Measurements from ENCODE around the gene C19orf12.

Gene C19orf12

DNA sequence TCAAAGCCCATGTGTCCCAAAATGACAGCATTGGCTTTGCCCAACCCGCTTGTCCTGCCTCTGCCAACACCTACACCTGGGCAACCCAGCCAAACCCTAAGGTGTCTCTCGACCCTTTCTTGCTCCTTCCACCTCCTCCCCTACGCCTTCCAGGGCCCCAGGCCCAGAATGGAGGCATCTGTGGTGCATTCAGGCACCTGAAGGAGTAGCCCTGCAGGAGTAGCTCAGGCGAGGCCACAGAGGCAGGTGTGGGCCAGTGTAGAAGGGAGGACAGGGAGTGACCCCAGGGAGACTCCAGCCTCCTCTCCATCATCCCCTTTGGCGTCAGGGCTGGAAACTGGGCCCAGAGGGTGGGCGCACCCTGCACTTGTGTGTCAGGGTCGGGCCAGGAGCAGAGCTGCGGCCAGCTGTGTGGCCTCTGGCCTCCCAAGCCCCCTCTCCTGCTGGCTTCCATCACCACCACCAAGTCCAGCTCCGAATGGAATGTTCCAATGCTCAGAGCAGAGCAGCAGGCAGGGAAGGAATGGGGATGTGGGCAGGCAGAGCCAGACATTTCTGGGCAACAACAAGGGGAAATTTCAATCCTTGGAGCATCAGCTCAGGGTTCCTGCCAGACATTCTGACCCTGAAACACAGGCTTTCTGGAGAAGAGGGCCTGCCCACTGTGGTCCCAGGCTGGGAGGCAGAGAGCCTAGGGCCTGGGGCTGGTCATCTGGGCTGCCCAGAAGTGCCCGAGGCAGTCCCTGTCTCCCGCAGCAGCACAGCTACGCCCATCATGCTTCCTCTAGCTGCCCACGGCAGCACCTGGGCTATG is 33.4 kb downstream of the C19orf12 start:
- no peak for TF ChIP-seq EZH2phosphoT487 (conservative IDR thresholded peaks at IDR 0.05; ENCODE audit: low read length)
- no peak for TF ChIP-seq CTCF (IDR thresholded peaks at IDR 0.05; ENCODE audit: insufficient read depth, low read length, poor library complexity, severe bottlenecking)
- Histone ChIP-seq H3F3A (ENCODE audit: insufficient read depth) (no peaks in the 10 kb centered on the region), H3K79me2 (ENCODE audit: insufficient read depth, low read length) (no peaks in the 10 kb centered on the region)

DNA sequence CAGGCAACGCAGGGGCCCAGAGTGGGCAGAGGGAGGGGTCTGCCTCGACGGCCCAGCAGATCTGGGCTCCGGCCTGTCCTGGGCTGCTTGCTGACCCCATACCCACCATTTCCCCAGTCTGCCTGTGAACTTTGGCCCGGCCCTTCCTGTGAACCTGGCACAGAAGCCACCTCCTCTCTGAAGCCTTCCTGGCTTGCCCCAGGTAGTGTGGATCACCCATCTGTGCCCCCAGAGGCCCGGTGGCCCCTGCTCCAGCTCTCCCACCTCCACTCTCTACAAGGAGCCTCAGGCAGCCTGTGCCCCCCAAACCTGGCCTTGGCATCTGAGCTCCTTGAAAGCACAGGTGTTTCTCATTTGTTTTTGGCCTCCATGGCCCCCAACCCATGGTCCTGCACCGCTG is 34.1 kb downstream of the C19orf12 start:
- Histone ChIP-seq H4K20me1 (ENCODE audit: low read depth, low read length) (no peaks in the 10 kb centered on the region), H3K9me3 (ENCODE audit: insufficient read depth, low read length) (no peaks in the 10 kb centered on the region), H3F3A (ENCODE audit: insufficient read depth) (no peaks in the 10 kb centered on the region), H3K4me2 (ENCODE audit: low read depth, low read length, poor library complexity, severe bottlenecking) (peak overlapping the region; percentile 29), H3K36me3 (ENCODE audit: low read length) (no peaks in the 10 kb centered on the region), H2AFZ (ENCODE audit: low read depth, low read length, severe bottlenecking) (peak overlapping the region; percentile 56), H3K9me2 (replicated peaks; ENCODE audit: insufficient read depth, low read length) (no peaks in the 10 kb centered on the region), H3K27me3 (ENCODE audit: low read length) (no peaks in the 10 kb centered on the region), H3K79me2 (ENCODE audit: insufficient read depth, low read length) (no peaks in the 10 kb centered on the region), H3K4me3 (ENCODE audit: insufficient read depth, low read length, poor library complexity, severe bottlenecking) (no peak overlapping the region), H3K9ac (ENCODE audit: low read length) (peak overlapping the region; percentile 41), H3K27ac (ENCODE audit: low read depth, low read length) (no peak overlapping the region)
- TF ChIP-seq CTCF (IDR thresholded peaks at IDR 0.05; ENCODE audit: insufficient read depth, low read length, poor library complexity, severe bottlenecking) (no peak), EZH2phosphoT487 (conservative IDR thresholded peaks at IDR 0.05; ENCODE audit: low read length) (no peak)

More for the DNA sequence above, 33.4 kb downstream of the C19orf12 start:
- Histone ChIP-seq H2AFZ (ENCODE audit: low read depth, low read length, severe bottlenecking) (no peak overlapping the region), H3K36me3 (ENCODE audit: low read length) (no peaks in the 10 kb centered on the region), H3K27ac (ENCODE audit: low read depth, low read length) (no peak overlapping the region), H3K9me3 (ENCODE audit: insufficient read depth, low read length) (no peaks in the 10 kb centered on the region), H3K4me3 (ENCODE audit: insufficient read depth, low read length, poor library complexity, severe bottlenecking) (no peak overlapping the region), H3K4me2 (ENCODE audit: low read depth, low read length, poor library complexity, severe bottlenecking) (no peak overlapping the region), H3K27me3 (ENCODE audit: low read length) (no peaks in the 10 kb centered on the region), H3K9ac (ENCODE audit: low read length) (no peak overlapping the region), H4K20me1 (ENCODE audit: low read depth, low read length) (no peaks in the 10 kb centered on the region), H3K9me2 (replicated peaks; ENCODE audit: insufficient read depth, low read length) (no peaks in the 10 kb centered on the region)

- peak overlapping the region; percentile 29 for H3K4me2 ChIP-seq (ENCODE audit: low read depth, low read length, poor library complexity, severe bottlenecking)
- peak overlapping the region; percentile 56 for H2AFZ ChIP-seq (ENCODE audit: low read depth, low read length, severe bottlenecking)
- H3K9me2 ChIP-seq (replicated peaks; ENCODE audit: insufficient read depth, low read length) = no peaks in the 10 kb centered on the region
- no peaks in the 10 kb centered on the region for H3K27me3 ChIP-seq (ENCODE audit: low read length)
- no peaks in the 10 kb centered on the region for H3K9me3 ChIP-seq (ENCODE audit: insufficient read depth, low read length)
- no peaks in the 10 kb centered on the region for H3K79me2 ChIP-seq (ENCODE audit: insufficient read depth, low read length)
- peak overlapping the region; percentile 41 for H3K9ac ChIP-seq (ENCODE audit: low read length)
- no peaks in the 10 kb centered on the region for H3F3A ChIP-seq (ENCODE audit: insufficient read depth)
- H4K20me1 ChIP-seq (ENCODE audit: low read depth, low read length) = no peaks in the 10 kb centered on the region
- no peak overlapping the region for H3K4me3 ChIP-seq (ENCODE audit: insufficient read depth, low read length, poor library complexity, severe bottlenecking)
- no peak for TF ChIP-seq CTCF (IDR thresholded peaks at IDR 0.05; ENCODE audit: insufficient read depth, low read length, poor library complexity, severe bottlenecking)
- TF ChIP-seq EZH2phosphoT487 (conservative IDR thresholded peaks at IDR 0.05; ENCODE audit: low read length) = no peak
- no peak overlapping the region for H3K27ac ChIP-seq (ENCODE audit: low read depth, low read length)
- H3K36me3 ChIP-seq (ENCODE audit: low read length) = no peaks in the 10 kb centered on the region
These were observed 34.6 kb downstream of the C19orf12 start for GRCh38 chr19:29680447-29680846.
